ENCODE results near the gene LALBA. TPM values are rescaled to one million over a fixed set of nuclear protein-coding genes. Genes with fewer than 3 reads are reported as not detected.

Gene LALBA
- total and polyA plus RNA-seq, 2 experiments from 2014 or later: not detected

DNA sequence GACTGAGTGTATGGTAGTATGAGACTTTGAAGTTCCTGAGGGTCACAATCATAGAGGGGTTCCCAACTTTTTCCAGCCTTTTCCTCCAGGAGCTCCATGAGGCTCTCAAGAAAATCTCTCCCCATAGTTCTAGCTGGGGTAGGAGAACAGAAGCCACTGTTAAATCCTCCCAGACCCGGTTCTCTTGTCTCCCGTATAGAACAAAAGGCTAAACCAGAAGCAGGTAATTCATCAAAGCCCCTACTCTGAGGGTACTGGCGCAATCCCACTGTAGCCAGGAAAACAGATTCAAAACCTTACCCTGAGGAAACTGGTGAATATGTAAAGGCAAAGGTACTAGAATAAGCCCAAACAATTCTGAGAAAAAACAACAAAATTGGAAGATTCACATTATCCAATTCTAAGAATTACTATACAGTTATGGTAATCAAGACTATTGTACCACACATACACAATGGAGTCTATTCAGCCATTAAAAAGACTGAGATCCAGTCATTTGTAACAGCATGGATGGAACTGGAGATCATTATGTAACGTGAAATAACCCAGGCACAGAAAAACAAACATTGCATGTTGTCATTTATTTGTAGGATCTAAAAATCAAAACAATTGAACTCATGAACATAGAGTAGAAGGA lies 23.9 kb downstream of the LALBA start:
- Histone ChIP-seq H3K36me3 (no peaks in the 10 kb centered on the region), H3K27me3 (no peaks in the 10 kb centered on the region), H3K27ac (no peak overlapping the region), H3K9me3 (ENCODE audit: low read depth) (no peaks in the 10 kb centered on the region), H3K4me1 (ENCODE audit: low read depth) (no peaks in the 10 kb centered on the region), H3K4me3 (no peak overlapping the region)
- TF ChIP-seq, protein P1, sequence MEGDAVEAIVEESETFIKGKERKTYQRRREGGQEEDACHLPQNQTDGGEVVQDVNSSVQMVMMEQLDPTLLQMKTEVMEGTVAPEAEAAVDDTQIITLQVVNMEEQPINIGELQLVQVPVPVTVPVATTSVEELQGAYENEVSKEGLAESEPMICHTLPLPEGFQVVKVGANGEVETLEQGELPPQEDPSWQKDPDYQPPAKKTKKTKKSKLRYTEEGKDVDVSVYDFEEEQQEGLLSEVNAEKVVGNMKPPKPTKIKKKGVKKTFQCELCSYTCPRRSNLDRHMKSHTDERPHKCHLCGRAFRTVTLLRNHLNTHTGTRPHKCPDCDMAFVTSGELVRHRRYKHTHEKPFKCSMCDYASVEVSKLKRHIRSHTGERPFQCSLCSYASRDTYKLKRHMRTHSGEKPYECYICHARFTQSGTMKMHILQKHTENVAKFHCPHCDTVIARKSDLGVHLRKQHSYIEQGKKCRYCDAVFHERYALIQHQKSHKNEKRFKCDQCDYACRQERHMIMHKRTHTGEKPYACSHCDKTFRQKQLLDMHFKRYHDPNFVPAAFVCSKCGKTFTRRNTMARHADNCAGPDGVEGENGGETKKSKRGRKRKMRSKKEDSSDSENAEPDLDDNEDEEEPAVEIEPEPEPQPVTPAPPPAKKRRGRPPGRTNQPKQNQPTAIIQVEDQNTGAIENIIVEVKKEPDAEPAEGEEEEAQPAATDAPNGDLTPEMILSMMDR (IDR thresholded peaks at IDR 0.05; ENCODE audit: low read depth, low read length): no peak
- DNase-seq (ENCODE audit: low read depth in 1 of 2, low spot score in 1 of 2): no peak

DNA sequence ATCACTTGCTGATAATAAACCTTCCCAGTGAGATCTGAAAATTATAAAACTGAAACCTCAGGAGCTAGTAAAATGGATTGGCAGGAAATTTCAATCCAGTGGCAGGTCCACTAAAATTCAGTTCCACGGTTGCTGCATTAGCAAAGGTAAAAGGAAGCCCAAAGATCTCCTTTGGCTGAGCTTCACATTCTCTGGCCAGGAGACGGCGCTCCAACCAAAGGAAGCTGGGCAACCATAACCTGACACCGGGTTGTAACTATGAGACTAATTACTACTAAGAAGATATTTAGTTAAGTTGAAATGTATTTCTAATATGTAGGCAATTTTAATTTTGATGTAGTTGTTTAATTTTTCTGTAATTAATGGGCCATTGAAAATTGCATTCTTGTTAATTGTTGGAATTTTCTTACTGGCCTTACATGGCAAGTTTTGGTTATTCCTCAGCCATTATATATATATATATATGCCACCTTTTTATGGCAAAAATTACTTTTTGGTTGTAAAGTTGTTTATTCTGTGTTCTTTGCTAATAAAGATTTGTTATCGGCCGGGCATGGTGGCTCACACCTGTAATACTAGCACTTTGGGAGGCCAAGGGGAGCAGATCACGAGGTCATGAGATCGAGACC lies 27.4 kb downstream of the LALBA start:
- TF ChIP-seq, protein P1 (IDR thresholded peaks at IDR 0.05; ENCODE audit: low read depth, low read length): peak; percentile 77
- Histone ChIP-seq H3K27me3 (no peaks in the 10 kb centered on the region), H3K4me1 (ENCODE audit: low read depth) (no peaks in the 10 kb centered on the region), H3K9me3 (ENCODE audit: low read depth) (no peaks in the 10 kb centered on the region), H3K4me3 (no peak overlapping the region), H3K36me3 (no peaks in the 10 kb centered on the region), H3K27ac (no peak overlapping the region)
- DNase-seq (ENCODE audit: low read depth in 1 of 2, low spot score in 1 of 2): peak; percentile 27 to 53

DNA sequence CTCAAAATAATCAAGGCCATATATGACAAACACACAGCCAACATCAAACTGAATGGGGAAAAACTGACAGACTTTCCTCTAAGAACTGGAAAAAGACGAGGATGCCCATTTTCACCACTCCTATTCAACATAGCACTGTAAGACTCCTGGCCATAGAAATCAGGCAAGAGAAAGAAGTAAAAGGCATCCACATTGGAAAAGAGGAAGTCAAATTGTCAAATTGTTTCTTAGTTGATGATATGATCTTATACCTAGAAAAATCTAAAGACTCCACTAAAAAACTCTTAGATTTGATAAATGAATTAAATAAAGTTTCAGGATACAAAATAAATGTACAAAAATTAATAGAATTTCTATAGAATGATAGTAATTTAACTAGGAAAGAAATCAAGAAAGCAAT lies 33.2 kb downstream of the LALBA start:
- H3K4me3 ChIP-seq: no peak overlapping the region
- TF ChIP-seq, protein P1 (IDR thresholded peaks at IDR 0.05; ENCODE audit: low read depth, low read length): no peak
- no peak overlapping the region for H3K27ac ChIP-seq
- no peaks in the 10 kb centered on the region for H3K27me3 ChIP-seq
- no peak for DNase-seq (ENCODE audit: low read depth in 1 of 2, low spot score in 1 of 2)
- no peaks in the 10 kb centered on the region for H3K4me1 ChIP-seq (ENCODE audit: low read depth)
- H3K9me3 ChIP-seq (ENCODE audit: low read depth): no peaks in the 10 kb centered on the region
- H3K36me3 ChIP-seq: no peaks in the 10 kb centered on the region

DNA sequence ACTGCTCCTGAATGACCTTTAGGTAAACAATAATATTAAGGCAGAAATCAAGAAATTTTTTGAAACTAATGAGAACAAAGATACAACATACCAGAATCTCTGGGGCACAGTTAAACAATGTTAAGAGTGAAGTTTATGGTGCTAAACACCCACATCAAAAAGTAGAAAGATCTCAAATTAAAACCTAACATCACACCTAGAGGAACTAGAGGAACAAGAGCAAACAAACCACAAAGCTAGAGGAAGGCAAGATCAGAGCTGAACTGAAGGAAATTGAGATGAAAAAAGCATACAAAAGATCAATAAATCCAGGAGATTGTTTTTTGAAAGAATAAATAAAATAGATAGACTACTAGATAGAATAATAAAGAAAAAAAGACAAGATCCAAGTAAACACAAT lies 37.2 kb downstream of the LALBA start:
- H3K36me3 ChIP-seq: no peaks in the 10 kb centered on the region
- no peak overlapping the region for H3K27ac ChIP-seq
- no peak for DNase-seq (ENCODE audit: low read depth in 1 of 2, low spot score in 1 of 2)
- H3K4me1 ChIP-seq (ENCODE audit: low read depth): no peaks in the 10 kb centered on the region
- no peaks in the 10 kb centered on the region for H3K9me3 ChIP-seq (ENCODE audit: low read depth)
- TF ChIP-seq, protein P1 (IDR thresholded peaks at IDR 0.05; ENCODE audit: low read depth, low read length): no peak
- H3K27me3 ChIP-seq: no peaks in the 10 kb centered on the region
- H3K4me3 ChIP-seq: no peak overlapping the region

DNA sequence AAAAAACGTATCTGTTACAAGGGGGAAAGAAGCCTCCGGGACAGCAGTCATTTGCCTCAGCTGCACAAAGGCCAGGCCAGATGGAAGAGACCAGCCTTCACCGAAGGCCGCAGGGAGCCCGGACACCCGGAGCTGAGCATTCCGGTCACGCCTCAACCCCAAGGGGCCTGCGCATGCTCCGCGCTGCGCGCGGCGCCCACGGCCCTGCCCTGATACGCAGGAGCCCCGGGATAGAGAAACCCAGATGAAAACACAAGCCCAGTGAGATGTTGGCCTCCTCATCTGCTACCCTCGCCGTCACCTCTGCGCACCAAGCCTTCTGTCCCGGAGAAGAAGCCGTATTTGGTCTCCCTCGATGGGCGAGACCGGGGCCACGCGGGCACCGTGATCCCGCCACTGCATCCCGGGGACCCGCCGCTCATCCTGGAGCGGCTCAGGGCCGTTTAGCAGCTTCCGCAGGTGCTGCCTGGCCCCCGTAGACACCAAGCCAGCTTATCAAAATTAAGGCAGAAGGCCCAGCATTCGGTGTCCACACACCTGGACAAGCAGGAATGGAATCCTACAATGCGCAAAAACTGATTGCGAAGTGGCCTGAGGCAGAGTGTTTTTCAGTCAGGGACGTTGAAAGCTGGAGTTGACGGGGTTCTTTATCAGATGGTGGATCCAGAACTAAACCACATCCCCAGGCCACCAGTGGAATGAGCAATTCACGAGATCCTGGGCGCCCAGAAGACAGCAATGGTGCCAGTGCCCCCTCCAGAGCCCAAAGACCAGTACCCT lies 41.8 kb downstream of the LALBA start:
- DNase-seq (ENCODE audit: low read depth in 1 of 2, low spot score in 1 of 2): no peak
- H3K27ac ChIP-seq: no peak overlapping the region
- no peak overlapping the region for H3K4me3 ChIP-seq
- H3K4me1 ChIP-seq (ENCODE audit: low read depth): no peaks in the 10 kb centered on the region
- no peaks in the 10 kb centered on the region for H3K27me3 ChIP-seq
- H3K9me3 ChIP-seq (ENCODE audit: low read depth): no peaks in the 10 kb centered on the region
- TF ChIP-seq, protein P1 (IDR thresholded peaks at IDR 0.05; ENCODE audit: low read depth, low read length): no peak
- H3K36me3 ChIP-seq: no peaks in the 10 kb centered on the region
